KBM-7 (cell line): Measurements from ENCODE around the gene GLYATL2.
A peak's percentile ranks its signal among the peaks of the same experiment; 100 is the strongest.

Source experiments
- DNase-seq: peaks from one replicate; pipeline ENCODE4 v3.0.0-alpha.2; 2015
- in situ Hi-C: fragments of 300-500 bp; cut with MboI; formaldehyde crosslinking; loops from 2 replicates; pipeline ENCODE4 v1.14.3; 2020; ENCODE audit warnings: low sequenced_read_pairs, low pct_unique_long_range_greater_than_20kb, mixed read lengths

GLYATL2 gene, protein sequence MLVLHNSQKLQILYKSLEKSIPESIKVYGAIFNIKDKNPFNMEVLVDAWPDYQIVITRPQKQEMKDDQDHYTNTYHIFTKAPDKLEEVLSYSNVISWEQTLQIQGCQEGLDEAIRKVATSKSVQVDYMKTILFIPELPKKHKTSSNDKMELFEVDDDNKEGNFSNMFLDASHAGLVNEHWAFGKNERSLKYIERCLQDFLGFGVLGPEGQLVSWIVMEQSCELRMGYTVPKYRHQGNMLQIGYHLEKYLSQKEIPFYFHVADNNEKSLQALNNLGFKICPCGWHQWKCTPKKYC

DNA sequence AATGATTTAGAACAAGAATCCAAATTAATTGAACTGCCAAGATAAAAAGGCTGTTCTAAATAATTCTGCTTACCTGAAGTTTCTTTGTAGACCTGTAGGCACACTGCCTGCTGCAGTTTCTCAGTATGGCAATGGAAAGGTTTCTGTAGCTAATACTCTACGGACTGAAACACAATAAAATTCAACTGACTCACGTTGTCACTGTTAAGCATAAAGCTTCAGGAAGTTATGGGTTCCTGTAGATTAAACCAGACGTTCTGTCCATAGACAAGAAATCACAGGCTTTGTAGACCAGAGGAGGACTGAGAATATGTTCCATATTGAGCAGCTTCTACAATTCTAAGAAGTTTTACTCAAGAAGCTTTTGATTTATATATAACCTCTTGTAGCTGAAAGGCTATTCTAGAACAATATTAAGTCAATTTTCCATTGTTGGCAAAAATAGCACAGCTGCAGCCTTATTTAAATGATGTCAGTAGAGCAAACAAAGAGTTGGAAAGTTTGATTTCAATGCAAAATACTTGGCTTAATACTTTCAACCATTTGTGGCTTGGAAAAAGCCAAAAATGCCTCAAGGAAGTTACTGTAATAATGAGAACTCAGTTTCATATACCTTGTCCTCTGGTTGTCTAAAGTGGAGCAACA is at the start of gene GLYATL2:
TSS of gene GLYATL2 (minus strand) at position 344 of the 645 bp plus-strand sequence. CDS start 5,092 bp downstream, outside the sequence.
- DNase-seq: peak; percentile 24
- in situ Hi-C loops: no loop called here

DNA sequence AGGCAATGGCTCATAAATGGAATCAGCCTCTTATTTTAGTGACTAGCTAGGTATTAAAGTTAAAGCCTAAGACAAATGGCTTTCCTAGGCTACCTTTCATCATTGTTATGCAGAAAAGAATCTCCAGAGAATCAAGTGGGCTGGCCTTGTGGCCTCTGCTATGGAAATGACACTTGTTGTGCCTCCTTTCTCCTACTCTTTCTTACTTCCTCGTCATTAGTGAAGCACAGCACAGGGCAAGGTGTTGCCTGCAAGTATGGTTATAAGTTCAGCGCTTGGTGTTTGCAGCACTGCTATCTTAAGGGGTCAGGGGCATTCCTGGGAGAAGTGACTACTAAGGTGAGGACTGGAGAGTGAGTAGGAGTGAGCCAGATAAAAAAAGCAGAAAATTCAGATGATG is 49.4 kb upstream of the GLYATL2 start:
- no peak for DNase-seq
- in situ Hi-C loops: no loop called here

DNA sequence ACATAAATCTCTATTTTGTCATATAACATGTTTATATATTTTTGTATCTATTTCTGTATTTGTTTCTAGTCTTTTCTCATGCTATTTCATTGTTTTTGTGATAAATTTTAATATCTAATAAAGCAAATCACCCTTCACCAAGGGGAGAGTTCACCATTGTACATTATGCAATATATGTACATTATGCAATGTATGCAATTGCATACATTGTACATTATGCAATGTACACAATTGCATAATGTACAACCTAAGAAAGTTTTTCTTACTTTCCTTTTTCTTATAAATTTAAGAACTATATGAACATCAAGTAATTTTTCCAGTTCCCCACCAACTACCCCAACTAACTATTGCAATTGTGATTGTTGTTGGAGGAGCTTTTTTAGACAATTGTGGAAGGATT is 44.1 kb upstream of the GLYATL2 start:
- in situ Hi-C loops: no loop called here
- no peak for DNase-seq

DNA sequence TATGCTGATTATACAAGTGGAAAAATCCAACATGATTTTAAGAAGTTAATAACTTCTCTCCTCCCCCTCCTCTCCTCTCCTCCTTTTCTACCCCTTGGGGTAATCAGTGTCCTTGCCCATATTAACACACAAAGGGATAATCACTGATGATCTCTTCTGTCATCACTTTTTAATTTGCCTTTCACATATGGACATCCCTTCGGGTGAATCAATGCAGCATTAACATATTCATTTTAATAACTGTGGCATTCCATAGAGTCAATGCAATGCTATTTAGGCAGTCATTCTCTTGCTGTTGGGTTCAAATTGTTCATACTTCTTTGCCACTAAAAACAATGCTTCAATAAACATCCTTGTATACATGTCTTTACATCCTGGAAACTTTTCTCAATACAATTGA is 42.9 kb upstream of the GLYATL2 start:
- no peak for DNase-seq
- in situ Hi-C loops: no loop called here

DNA sequence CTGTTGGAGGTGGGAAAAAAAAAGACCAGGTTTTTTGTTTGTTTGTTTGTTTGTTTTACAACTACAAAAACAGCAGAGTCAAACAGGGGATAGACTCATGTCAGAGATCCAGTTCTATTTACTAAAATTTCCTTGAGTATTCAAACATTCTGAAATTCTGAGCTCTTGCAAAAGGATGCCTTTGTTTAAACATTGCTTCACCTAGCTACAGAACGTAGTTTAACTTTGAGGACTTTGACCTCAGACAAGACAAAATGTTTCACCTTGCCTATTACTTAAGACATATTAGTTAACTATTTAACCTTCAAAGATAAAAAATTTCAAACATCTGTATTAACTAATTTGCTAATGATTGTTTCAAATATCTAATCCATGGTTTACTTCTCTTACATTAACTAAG is 36.1 kb upstream of the GLYATL2 start:
- DNase-seq: no peak
- in situ Hi-C loops: no loop called here

DNA sequence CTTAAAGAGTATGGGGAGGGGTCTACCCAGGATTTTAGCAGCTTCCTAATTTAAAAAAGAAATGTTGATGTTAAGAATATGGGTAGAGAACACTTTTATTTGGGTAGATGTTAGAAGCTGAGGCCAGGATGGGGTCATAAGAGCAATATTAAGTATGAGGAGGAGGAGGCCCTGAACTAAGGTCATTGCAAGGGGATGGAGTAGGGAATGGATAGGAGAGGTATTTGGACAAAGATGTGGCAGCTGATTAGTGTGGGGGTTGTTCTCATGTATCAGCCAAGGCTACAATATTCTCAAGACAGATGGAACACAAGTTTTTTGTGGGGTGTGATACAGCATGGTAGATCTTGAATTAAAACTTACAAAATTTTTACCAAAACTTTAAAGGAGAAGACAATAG is 35.7 kb upstream of the GLYATL2 start:
- DNase-seq: no peak
- in situ Hi-C loops: no loop called here

DNA sequence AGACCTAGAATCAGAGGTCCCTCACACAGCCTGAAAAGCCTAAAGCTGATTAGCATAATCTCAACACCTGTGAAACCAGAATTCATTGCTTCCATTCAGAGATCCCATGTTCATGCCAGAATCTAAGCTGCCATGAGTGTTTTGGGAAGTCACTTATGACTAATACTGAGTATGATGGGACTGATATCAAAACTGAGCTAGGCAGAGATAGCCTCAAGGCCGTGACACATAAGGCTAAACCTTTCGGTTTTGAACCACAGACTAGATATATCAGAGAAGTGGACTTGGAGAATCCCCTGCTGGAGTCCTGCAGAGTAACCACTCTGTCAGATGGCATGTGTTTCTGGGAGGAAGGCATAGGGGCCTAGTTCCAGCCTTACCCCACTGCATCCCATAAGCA is 23.1 kb upstream of the GLYATL2 start:
- in situ Hi-C loops: no loop called here
- no peak for DNase-seq

DNA sequence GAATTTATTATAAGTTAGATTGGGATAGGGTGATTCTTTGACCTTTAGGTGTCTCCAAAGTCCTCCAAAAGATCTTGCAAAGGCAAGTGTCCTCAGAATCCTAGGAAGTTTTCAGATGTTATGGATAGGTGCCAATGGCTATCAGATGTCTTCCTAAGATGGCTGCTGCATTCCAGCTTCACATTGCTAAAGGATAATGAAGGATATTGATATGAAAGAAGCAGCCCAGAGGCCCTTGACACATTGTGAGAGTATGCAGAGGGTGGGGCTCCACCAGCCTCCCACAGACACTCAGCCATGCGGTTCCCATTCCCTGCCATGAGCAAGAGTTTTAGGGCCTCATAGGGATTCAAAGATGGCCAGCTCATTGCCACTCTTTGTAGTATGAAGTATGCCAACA is 22.3 kb upstream of the GLYATL2 start:
- in situ Hi-C loops: no loop called here
- DNase-seq: no peak

DNA sequence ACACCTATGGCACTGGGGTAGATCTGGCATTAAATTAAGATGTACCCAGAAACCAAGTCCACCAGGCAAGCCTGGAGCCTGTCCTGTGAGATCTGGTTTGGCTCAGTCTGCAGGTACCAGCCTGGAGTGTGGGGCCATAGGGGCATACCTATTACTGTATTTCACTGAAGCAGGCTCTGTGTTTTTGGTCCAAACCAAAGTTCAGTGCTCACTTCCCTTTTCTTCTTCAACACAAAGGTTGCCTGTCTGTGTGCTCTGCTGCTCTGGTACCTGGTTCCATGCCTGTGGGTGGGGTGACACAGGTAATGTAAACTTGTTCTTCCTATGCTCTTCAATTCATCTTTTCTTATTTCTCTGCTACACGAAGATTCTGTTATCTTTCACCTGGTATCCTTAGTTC is 19.8 kb upstream of the GLYATL2 start:
- in situ Hi-C loops: no loop called here
- no peak for DNase-seq

DNA sequence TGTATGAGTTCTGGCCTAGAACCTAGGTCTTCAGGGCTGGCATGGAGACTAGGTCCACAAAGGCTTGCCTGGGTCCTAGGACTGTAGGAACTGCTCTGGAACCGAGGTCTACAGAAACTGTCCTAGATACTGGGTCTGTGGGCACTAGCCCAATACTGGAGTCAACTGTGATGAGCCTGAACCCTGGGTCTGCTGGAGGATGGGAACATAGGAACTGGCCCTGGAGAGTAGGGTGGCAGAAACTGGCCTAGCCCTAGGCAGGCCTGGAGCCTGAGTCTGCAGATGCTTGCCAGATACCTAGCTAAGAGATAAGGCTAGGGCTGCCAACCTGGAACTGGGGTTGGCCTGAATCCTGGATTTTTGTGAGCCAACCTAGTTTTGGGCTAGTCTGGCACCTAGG is 19.2 kb upstream of the GLYATL2 start:
- DNase-seq: no peak
- in situ Hi-C loops: no loop called here

DNA sequence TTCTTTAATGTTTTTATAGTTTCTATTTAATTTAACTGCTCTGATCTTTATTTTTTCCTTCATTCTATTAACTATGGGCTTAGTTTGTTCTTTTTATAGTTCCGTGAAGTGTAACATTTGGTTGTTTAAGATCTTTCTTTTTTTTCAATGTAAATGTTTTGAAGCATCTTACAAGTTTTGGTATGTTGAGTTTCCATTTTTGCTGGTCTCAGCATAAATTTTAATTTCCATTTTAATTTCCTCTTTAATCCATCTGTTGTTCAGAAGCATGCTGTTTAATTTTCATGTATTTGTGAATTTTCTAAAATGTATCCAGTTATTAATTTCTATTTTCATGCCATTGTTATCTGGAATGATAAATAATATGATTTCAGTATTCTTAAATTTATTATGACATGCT is 17.0 kb upstream of the GLYATL2 start:
- DNase-seq: no peak
- in situ Hi-C loops: no loop called here

DNA sequence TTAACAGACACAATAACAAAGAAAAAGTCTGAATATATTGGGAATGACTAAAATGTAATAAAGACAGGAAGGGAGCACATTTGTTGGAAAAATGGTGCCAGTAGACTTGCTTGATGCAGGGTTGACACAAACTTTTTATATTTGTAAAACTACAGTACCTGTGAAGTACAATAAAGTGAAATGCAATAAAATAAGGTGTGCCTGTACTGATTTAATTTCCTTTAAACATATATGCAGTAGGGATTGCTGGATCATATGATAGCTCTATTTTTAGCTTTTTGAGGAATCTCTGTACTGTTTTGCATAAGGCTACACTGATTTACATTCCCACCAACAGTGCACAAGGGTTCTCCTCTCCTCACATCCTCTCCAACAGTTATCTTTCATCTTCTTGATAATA is 12.3 kb upstream of the GLYATL2 start:
- in situ Hi-C loops: no loop called here
- no peak for DNase-seq

DNA sequence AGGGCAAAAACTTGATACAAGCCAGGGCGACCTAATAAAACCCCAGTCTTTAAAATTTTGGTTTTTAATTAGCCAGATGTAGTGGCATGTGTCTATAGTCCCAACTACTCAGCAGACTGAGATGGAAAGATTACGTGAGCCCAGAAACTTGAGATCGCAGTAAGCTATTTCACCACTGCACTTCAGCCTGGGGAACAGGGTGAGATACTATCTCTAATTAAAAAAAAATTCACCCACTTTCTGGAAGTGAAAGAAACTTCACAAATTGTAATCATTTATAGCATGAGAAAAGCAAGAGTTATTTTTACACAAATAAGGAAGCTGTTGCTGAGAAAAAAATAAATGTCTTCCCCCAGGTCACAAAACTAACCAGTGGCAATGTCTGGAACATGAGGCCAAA is 882 bp upstream of the GLYATL2 start:
- DNase-seq: peak; percentile 9
- in situ Hi-C loops: no loop called here

DNA sequence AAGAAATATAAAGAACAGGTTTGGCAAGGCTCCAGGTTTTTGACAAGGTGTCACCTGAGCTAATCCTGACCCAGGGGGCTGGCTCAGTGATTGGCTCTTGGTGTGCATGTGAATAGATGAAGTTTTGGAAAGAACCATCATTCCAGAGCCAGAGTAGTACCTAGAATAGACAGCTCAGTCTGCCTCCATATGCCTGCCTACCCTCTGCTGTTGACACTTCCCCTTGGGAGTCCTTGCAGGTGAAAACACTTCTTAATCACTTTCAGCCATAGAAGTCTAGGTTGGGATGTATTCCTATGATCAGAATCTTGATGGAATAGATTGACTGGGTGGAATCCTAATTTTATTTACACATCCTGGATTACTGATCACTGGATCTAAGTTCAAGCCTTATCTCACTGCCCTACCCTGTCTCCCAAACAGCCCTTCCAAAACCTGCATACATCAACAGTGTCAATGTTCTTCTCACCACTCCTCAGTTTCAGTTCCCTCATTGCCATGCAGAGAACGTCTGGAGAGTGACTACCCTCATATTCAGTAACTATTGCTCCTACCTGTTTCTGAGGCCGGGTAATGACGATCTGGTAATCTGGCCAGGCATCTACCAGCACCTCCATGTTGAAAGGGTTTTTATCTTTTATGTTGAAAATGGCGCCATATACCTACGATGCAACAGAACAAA is 6.7 kb downstream of the GLYATL2 start:
- DNase-seq: no peak
- in situ Hi-C loops: no loop called here

DNA sequence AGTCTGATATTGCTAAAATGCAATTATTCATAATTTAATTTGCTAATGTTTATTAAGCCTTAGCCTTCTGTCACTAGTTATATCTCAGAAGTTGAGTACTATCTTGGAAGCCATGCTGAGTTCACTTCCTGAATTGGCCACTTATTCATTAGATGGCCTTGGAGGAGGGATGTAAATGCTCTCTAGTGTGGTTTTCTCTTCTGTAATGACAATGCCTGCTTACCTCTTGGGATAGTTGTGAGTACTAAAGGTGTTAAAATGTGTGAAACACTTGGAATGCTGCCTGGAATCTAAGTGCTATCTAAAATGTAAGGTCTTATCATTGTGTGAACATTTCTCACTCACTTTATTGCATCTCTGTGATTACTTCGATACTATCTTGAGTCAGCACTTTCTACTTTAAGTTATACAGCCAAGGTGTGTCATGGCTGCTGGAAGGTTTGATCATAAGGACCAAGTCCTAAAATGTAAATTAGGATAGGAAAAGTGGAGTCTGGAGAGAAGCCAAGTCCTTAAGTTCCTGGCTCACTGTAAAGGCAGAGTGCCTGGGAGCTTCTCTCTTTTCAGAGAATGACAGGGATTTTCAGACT is 12.4 kb downstream of the GLYATL2 start:
- no peak for DNase-seq
- in situ Hi-C loops: no loop called here

DNA sequence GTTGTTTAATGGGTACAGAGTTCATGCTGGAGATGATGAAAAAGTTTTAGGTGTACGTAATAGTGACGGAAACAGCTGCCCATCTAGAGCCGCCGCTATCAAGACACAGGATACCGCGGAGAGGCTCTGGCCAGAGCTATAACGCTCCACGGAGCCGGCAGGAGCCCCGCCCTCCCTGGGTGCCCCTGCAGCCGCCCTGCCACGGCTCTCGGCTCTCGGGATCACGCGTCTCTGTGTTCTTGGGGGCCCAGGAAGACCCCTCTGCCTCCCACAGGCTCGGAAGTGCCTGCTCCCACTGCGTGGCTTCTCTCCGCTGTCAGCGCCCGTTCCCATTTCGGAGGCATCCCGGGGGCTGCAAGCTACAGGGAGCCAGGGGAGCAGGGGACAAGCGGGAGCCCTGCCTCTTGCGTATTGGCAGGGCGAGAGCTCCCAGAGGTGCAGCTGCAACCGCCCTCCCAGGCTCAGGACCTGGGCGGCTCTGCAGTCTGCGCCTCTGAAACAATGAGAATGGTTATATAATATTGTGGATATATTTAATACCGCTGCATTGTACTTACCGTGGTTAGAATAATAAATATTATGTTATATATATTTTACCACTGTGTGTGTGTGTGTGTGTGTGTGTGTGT is 13.7 kb downstream of the GLYATL2 start:
- in situ Hi-C loops: no loop called here

DNA sequence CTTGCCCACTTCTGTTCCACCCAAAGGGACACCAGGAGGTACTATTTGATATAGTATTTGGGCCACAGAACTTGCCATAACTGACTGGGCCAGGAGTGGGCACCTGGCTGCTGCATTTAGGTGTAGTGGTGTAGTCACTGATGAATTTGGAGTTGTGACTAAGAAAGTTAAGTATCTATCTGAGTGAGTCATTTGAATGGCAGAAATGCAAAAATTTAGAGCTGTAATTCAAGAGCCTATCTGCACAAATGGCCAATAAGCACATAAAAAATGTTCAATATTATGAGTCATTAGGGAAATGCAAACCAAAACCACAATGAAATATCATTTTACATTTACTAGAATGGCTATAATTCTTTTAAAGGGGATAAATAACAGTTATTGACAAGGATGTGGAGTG is 14.7 kb downstream of the GLYATL2 start:
- in situ Hi-C loops: no loop called here
- no peak for DNase-seq

More for the DNA sequence above, 13.7 kb downstream of the GLYATL2 start:
- no peak for DNase-seq

DNA sequence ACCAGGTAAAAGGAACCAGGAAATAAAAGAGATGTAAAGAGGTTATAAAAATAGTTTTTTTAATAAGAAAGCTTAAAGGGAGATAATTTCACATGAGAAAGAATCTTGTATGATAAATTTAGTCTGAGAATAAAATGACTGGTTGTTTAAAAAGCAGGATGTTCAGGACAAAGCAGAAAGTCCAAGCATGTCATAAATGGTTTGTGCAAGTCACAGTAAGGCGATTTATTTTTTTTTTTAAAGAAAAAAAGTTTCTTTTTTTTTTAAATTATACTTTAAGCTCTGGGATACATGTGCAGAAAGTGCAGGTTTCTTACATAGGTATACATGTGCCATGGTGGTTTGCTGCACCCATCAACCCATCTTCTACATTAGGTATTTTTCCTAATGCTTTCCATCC is 30.8 kb downstream of the GLYATL2 start:
- in situ Hi-C loops: no loop called here
- peak; percentile 27 for DNase-seq

DNA sequence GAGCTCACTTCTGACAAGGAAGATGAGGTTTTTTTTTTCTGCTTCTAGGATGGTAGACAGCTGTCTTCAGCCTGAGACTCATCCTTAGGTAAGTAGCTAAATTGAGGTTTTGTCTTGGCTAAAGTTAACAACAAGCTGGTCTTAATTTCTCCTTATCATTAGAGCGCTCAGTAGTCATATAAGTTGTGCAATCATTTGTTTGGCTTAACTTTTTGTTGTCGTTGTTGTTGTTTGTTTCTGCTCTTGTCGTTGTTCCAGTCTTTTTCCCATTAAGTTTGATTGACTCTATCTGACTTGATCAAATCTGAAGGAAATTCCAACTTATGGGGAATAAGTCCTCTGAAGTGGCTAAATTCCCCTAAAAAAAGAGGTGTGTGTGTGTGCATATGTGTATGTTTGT is 33.0 kb downstream of the GLYATL2 start:
- no peak for DNase-seq
- in situ Hi-C loops: no loop called here

DNA sequence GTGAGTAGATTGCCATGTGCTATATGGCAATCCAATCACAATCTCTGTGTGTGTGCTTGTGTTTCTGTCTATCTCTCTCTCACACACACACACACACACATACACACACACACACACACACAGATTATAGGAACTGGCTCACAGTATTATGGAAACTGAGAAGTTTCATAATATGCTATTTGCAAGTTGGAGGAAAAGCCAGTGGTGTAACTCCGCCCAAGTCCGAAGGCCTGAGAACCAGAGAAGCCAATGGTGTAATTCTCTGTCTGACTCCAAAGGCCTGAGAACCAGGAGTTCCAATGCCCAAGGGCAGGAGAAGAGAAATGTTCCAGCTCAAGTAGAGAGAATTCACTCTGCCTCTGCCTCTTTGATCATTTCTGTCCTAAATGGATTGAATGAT is 37.2 kb downstream of the GLYATL2 start:
- in situ Hi-C loops: no loop called here
- no peak for DNase-seq
